Activated CD4-positive, alpha-beta T cell treated with anti-CD3 and anti-CD28 coated beads for 4 hours (primary cell): ENCODE data around the gene RNF130.
A peak's percentile ranks its signal among the peaks of the same experiment; 100 is the strongest.

Source experiments
- DNase-seq, 2 donors: peaks; one replicate each; pipeline ENCODE4 v3.0.0-alpha.2; 2020

Gene RNF130, protein sequence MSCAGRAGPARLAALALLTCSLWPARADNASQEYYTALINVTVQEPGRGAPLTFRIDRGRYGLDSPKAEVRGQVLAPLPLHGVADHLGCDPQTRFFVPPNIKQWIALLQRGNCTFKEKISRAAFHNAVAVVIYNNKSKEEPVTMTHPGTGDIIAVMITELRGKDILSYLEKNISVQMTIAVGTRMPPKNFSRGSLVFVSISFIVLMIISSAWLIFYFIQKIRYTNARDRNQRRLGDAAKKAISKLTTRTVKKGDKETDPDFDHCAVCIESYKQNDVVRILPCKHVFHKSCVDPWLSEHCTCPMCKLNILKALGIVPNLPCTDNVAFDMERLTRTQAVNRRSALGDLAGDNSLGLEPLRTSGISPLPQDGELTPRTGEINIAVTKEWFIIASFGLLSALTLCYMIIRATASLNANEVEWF

DNA sequence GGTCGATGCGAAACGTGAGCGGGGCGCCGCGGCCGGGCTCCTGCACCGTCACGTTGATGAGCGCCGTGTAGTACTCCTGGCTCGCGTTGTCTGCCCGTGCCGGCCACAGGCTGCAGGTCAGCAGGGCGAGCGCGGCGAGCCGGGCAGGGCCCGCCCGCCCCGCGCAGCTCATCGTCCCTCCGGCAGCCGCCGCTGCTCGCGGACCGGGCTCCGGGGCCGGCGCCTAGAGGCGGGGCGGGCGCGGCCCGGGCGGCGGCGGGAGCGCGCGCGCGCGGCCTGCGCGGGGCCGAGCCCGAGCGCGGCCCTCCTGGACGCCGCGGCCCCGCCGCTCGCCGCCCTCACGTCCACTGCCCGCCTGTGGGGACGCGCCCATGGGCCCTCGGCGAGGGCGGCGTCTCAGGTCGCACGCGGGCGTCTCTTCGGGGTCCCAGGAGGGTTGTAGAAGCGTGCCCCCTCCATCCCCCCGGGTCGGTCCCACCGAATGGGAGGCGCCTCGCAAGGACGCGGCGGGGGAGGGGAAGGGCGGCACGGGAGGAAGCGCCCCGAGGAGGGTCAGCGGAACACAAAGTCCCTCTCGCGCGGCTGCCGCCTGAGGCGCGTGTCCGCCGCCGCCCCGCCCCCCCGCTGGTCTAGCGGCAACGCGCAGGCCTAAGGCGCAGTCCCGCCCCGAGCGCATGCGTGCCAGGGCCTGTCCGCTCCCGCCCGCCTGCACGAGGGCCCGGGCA lies at the start of gene RNF130:
Gene RNF130, minus strand, starts transcription at position 229 of the 725 bp plus-strand sequence. Its CDS starts 57 bp downstream, at position 172.
- peak; percentile 80 to 88 for DNase-seq

DNA sequence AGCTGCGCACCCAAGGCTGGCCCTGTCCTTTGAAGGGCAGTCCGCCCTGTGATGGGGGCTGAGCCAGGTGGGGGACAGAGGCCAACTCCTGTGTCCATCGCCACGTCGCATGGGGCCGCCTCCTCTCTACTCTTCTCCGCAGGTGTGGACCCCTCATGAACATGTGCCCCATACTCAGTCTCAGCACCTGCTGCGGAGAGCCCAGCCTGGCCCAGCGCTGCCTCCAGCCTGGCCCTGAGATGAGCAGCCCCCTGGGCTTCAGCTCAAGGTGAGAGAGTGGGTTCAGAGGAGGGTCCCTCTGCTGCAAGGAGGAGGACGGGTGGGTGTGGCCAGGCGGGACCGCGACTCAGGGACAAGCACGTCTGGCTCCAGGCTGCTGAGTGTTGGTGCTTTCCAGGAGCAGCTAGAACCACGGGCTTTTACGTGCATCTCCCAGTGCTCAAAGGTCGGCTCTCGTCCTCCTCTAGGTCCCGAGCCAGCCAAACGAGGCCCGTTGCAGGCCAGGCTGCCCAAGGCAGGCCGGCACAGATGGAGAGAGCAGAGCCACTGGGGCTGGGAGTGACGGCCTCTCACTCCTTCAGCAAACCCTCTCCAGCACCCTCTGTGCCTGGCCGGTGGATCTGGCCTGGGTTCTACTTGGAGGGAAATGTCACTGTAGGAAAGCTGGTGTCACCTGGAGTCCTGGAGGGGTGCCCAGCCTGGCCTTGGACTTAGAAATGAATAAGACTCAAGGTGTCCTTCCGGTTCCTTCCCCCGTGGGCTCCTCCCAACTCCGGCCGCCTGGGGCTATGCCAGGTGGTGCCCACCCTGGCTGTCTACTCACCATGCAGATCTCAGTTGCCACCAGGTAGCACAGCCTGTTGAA lies 48.9 kb upstream of the RNF130 start:
- no peak for DNase-seq

DNA sequence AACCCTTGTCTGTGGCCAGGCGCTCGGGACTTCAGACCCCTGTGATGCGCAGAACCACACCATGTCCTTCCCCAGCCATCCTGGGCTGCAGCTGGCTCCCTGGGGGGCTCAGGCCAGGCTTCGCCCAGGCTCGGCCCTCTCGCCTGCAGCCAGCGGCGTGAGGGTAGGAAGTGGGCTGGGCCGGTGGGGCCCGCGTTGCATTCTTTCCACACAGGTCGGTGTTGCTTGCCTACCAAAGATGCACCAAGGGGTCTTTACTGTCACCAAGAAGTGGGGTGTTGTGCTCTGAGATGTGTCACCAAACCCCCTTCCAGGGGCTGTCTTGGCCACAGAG lies 48.3 kb upstream of the RNF130 start:
- DNase-seq = no peak

DNA sequence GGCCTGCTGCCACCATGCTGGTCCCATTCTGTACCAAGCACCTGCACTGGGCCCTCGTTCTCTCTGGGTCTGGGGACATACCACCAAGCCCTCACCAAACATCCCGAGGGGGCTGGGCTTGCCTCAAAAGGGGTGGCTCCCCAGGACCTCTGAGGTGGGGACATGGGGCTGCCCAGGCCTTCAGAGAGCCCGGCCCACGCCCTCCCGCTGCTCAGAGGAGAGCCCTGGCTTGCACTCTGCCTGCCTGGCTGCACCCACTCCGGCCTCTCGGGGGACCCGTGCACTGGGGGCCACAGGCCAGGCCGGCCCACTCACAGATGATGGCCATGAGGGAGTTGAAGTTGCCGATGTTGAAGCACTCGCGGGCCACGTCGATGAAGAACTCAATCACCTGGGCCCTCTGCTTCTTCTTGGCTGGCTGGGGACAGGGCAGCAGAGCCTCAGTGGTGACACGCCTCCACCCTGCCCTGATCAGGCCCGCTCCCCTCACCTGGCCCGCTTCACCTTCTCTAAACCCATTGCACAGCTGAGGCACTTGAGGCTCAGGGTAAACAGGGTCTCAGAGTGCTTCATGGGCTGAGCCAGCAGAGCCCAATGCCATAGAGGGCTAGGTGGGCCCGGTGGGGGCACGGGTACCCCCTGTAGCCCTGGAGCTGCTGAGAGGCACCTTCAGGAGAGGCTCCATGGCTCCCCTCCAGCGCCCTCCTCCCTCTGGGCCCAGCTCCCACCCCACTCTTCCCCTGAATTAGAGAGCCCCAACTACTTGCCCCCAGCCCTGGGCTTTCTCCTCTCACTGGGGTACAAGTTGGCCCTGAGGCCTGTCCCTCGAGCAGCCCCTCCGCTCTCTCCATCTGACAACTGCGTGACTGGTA lies 47.7 kb upstream of the RNF130 start:
- DNase-seq = no peak

DNA sequence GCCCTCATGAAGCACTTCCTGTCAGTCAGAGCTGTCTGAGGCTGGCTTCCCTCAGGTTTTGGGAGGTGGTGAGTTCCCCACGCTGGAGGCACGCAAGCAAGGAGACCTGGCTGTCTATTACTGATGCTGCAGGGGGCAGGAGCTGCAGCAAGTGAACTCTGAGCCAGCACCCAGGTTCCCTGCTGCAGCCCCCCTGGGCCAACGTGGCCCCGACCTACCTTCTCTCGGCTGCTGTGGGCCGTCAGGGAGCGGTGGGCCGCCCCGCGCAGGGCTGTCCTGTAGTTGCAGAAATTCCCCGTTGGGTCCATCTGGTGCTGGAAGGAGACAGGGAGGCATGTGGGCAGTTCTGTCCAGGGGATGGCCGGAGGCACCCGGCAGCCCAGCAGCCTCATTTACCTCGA lies 46.8 kb upstream of the RNF130 start:
- DNase-seq = no peak

DNA sequence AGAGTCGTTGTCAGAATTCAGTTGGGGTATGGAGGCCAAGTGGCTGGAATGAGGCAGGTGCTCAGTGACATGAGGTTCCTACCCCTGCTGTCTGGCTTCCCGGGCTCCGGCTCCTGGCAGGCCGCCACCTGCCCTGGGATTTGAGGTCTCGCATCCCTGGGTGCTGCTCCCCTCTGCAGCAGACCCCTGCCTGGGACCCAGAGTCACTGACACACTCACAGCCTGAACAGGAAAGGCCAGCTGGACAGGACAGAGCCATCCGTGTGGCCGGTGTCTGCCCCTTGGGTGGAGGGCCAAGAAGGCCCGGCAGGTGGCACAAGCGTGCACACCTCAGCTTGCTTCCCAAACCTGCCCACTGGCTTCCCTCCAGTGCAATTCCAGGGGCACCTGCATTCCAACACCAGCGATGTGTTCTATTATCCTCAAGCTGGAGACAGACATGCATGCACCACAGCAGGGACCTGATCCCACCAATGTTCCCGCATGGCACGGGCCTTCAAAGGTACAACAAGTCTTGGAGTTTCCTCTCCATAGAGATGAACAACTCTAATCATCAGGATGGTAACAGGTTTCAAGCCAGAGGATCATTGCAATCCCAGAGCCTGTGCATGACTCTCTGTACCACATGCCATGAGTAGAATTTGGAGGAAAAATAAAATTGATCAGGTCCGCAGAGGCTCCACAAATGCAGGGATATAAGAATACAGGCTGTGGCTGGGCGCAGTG lies 45.6 kb upstream of the RNF130 start:
- DNase-seq = no peak

DNA sequence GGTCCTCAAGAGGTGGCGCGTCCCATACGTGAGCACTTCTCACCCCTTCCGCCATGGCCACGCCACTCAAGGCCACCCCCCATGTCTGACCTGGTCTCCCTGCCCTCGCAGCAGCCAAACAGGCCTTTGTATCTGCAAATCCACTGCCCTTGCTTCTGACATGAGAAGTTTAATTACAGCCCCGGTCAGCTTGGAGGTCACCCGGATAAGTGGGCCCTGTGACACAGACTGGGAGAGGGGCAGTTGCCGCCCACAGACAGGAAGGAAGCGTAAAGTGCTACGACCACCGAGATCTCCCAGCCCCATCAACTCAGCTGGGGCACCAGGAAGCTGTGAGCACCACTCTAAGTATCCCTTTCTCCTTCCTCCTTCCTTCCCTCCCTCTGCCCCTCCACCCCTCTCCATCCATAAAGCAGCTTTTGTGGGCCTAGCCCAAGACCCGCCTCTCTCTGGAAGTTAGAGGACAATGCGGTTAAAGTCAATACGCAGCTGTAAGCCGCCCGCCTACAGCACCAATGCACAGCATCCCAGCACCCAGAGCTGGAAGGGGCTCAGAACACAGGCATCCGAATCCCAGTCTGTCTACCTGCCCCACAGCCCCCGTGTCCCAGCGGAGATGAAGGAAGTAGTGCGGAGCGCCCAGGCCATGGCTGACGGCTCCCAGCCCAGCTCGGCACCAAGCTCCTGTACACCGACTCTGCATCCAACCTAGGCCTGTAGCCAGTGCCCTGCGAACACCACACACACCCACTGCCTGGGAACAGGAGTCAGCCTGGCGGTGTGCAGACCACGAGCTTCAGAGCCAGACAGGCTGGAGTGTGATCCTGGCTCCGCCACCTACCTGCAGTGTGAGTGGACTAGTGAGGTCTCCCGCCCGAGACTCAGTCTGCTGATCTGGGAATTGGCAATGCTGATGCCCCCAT lies 44.8 kb upstream of the RNF130 start:
- no peak for DNase-seq

DNA sequence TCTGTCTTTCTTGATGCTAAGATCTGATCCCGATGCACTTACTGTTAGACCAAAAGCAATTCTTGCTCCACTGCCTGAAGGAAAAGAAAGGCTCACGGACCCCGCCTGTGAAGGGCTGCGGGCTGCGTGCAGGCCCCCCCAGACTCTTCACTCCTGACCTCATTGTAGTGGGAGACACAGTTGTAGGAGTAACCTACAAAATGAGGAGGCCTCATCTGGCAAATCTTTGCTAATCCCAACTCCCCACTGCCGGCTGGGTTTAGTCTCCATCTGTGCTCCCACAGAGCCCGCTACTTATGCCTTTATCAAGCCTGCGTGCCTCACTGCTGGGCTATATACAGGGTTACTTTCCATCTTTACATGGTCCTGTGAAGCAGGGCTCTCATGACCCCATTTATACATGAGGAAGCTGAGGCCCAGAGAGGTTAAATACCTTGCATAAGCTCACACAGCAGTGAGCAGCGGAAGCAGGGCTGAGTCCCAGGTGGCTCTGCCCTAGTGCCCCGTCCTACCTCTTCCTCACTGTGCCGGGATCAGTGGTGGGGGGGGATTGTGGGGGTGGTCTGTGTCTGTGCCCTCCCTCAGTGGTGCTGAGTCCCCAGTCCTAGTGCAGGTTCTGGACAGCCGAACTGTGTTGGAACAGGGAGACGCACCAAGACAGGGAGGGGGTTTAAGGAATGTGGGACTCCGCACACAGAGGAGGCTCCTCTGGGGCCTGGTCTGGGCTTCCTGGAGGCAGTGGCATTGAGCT lies 43.9 kb upstream of the RNF130 start:
- DNase-seq = no peak

DNA sequence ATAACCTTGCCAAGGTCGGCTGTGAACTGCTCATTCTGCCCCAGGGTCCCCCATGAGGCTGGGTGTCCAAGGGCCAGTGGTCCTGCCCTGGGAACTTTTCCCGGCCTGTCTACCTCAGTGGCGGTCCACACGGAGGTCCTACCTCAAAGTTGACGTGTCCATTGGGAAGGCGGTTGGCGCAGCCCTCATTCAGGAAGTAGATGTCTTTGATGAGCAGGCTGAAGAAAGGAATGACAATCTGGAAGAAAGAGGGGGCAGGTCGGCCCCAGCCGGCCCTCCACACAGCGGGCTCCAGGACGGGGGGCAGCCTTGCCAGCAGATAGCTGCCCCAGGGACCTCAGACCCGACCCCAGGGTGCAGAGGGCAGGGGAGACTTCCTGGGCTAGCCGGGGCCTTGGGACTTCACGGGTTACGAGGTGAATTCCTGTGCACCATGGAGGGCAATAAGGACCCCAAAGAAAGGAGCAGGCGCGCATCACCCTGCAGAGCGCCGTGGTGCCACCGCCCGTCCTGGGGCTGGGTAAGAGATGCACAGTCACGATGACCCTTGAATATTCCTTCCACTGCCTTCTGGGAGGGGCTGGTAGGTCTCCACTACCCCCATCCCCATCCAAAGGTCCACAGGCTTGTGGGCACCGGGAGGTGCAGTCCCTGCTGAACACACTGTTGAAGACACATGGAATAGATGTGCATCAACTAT lies 42.9 kb upstream of the RNF130 start:
- no peak for DNase-seq

DNA sequence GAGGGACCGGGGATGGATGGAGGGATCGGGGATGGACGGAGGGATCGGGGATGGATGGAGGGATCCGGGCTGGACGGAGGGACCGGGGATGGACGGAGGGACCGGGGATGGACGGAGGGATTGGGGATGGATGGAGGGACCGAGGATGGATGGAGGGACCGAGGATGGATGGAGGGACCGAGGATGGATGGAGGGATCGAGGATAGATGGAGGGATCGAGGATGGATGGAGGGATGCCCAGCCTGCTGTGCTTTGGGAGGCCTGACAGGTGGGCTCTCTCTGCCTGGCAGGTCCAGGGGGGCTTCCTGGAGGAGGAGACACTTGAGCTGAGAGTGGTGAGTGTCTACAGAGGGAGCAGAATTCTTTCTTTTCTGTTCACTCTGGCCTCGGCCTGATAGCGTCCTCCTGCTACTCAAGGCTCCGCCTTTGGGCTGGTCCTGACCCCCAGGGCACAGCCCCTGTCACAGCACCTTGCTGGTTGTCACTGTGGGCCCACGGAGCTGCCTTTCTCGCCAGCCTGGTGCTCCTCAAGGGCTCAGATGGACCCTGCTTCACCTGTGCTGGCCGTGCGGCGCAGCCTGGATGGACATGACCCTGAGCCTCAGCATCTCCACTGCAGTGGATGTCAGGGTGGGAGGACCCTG lies 42.2 kb upstream of the RNF130 start:
- DNase-seq = no peak

DNA sequence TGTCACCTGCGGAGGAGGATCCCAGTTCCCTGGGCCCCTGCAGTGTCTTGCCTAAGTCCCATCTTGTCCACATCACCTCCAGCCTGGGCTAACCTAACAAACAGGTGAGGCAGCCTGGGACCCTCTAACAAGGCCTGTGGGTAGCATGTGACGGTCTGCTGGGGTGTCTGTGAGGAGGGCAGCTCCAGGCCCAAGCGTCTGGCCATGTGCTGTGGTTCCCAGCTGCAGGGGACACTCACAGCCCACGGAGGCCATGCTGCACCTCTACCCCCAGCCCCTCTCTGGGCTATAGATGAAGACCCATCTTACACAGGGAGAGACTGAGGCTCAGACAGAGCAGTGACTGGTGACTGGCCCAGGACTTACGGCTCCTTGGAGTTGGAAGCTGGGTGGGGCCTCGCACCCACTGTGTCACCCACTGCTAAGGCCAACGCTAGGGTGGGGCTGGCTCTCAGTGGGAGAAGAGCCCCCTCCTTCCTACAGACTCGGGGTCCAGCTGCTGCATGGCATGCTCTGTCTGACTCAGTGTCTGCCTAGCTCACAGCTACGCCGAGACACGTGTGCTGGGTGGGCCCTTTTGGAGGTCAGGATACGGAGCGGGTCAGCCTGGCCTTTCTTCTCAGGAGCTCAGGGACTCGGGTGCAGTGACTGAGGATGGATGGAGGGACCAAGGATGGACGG lies 40.8 kb upstream of the RNF130 start:
- no peak for DNase-seq

DNA sequence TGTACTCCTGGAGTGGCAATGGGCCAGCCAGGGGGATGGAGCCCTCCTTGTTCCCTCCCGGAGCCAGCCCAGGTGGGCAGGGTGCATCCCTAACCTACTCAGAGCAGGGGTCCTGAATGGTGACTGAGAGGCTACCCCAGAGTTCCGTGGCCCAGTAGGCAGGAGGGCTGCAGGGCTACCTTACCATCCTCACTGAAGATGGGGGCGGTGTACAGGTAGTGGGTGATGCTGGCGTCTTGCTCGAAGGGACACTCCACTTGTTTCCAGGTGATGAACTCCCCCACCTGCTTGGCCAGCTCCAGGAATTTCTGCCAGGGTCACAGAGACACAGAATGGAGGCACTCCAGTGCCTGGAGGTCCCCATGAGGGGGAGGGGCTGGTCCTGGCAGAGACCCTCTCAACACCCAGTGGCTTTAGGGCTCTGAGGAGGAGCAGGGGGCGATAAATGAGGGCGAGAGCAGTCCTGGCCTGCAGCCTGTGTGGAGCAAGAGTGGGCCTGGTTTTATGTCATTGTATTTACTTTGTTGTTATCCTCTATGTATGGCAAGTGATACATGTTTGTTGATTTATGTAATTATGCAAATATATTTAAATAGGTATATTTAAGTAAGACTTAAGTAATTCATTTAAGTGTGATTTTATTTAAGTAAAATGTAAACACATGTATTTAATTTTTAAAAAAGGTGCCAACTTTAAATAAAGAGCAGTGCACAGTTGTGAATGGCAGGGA lies 39.9 kb upstream of the RNF130 start:
- DNase-seq = no peak

DNA sequence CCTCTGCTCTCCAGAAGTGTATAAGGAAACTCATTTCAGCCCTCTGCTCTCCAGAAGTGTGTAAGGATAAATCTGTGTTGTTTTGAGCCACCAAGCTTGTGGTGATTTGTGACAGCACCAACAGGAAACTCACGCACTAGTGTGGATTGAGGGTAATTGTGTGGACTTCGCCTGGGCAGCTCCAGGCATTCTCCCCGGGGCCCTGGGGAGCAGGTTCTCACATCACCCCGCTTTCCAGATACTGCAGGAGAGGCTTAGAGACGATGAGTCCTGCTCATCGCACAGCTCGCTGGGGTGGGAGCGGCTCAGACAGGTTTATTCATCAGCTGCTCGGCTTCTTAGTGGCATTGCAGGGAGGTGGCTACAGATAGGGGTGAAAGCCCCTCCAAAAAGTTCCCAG lies 38.4 kb upstream of the RNF130 start:
- DNase-seq = no peak

DNA sequence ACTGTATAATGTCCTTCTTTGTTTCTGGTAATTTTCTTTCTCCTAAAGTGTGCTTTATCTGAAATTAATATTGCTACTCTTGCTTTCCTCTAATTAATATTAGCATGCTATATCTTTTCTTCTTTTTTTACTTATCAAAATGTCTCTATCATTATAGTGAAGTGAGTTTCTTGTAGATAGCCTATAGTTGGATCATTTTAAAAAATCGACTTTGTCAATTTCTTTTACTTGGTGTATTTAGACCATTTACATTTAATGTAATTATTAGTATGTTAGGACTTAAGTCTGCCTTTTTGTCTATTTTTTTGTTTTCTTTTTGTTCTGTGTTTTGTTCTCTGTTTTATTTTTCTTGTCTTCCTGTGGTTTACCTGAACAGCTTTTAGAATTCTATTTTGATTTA lies 35.4 kb upstream of the RNF130 start:
- no peak for DNase-seq

DNA sequence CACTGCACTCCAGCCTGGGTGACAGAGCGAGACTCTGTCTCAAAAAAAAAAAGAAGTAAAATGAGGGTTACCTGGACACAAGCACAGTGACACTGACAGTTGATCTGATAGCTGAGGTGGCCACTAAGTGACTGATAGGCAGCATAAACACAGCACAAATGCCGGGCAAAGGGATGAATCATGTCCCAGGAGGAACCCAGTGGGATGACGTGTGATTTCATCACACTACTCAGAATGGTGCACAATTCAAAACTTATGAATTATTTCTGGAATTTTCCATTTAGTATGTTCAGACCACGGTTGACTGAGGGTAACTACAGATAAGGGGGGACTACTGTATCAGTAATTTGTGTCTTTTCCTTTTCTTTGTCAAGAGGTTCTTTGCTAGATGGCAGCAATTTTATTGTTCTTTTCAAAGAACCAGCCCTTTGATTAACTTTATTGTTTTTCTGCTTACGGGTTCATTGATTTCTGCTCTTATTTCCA lies 34.3 kb upstream of the RNF130 start:
- no peak for DNase-seq

DNA sequence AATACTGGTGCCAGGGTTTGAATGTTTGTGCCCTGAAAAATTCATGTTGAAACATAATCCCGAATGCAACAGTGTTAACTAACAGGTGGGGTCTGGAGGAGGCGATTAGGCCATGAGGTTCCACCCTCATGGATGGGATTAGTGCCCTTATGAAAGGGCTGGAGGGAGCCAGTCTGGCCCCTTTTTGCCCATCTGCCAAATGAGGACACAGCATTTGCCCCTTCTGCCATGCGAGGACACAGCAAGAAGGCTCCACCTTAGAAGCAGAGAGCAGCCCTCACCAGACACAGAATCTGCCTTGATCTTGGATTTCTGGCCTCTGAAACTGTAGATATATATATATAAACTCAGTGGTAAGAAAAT lies 32.6 kb upstream of the RNF130 start:
- no peak for DNase-seq

DNA sequence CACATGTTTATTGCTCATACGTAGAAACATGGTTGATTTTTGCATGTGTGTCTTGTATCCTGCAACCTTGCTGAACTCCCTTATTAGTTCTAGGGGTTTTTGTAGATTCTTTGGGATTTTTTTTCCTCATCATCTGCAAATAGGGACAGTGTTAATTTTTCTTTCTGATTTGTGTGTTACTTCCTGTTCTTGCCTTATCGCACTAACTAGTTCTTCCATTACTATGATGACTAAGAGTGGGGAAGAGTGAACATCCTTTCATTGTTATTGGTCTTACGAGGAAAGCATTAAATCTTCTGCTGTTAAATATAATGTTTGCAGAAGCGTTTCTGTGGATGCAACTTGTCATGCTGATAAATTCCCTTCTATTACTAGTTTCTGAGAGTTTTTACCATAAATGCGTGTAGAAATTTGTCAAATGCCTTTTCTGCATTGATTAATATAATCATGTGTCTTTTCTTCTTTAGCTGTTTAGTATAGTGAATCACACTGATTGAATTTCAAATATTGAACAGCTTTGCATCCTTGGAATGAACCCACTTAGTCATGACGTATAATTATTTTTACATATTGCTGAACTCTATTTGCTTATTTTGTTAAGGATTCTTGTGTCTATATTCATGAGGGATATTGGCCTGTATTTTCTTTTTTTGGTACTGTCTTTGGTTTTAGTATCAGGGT lies 32.1 kb upstream of the RNF130 start:
- no peak for DNase-seq
